SK-N-SH (cell line): Measurements from ENCODE around the gene COMT. TPM values are rescaled to one million over a fixed set of nuclear protein-coding genes. Genes with fewer than 3 reads are reported as not detected.

Experiments
- CTCF ChIA-PET: fragments of 300-600, 350-600 bp; formaldehyde crosslinking; extraction: SDS; loops from one replicate; lab custom pipeline; 2021; lab: Yijun Ruan, JAX
- POLR2A ChIA-PET: fragments of 350-600 bp; sonication (Branson Sonifier 250); formaldehyde crosslinking; extraction: SDS; loops from one replicate; lab custom pipeline; 2020; ENCODE audit warnings: antibody characterized with exemption, inconsistent platforms; lab: Yijun Ruan, JAX
- DNase-seq: peaks from one replicate; pipeline ENCODE4 v3.0.0; 2012
- H2AFZ ChIP-seq: fragments of 200-600 bp; sonication (generic); 2 replicates; pipeline ENCODE4 v1.8.1; 2016; ENCODE audit warnings: antibody characterized with exemption, mild to moderate bottlenecking, low read depth
- H3F3A ChIP-seq: fragments of 200-600 bp; sonication (generic); replicated peaks from 2 replicates; pipeline ENCODE3; 2016; ENCODE audit warnings: antibody characterized with exemption, mild to moderate bottlenecking; ENCODE audit not compliant: insufficient read depth
- H3K27ac ChIP-seq, 2 experiments: fragments of 200-500 bp in 1 of 2; fragments of 200-600 bp in 1 of 2; sonication (Bioruptor generic) in 1 of 2; sonication (generic), shearing (Covaris generic) in 1 of 2; 2 replicates each; pipeline versions ENCODE4 v1.5.1 to v1.6.1; 2014 to 2016; ENCODE audit warnings: low read depth in 2 of 2, inconsistent platforms in 1 of 2, low read length in 1 of 2, mild to moderate bottlenecking in 1 of 2, mixed read lengths in 1 of 2
- H3K27me3 ChIP-seq: fragments of 200-600 bp; sonication (generic), shearing (Covaris generic); 2 replicates; pipeline ENCODE4 v1.6.1; 2016; ENCODE audit warnings: mixed run types; ENCODE audit not compliant: insufficient read depth
- H3K36me3 ChIP-seq, 2 experiments: fragments of 200-500 bp in 1 of 2; fragments of 200-600 bp in 1 of 2; sonication (Bioruptor generic) in 1 of 2; sonication (generic) in 1 of 2; replicated peaks in 1 of 2; 2 replicates each; pipeline versions ENCODE3 to v1.5.1; 2014 to 2016; ENCODE audit warnings: low read length in 1 of 2, mild to moderate bottlenecking in 1 of 2; ENCODE audit not compliant: insufficient read depth in 2 of 2, control insufficient read depth in 1 of 2
- H3K4me1 ChIP-seq, 2 experiments: fragments of 200-500 bp in 1 of 2; fragments of 200-600 bp in 1 of 2; sonication (Bioruptor generic) in 1 of 2; sonication (generic), shearing (Covaris generic) in 1 of 2; 2 replicates each; pipeline versions ENCODE4 v1.5.1 to v1.6.1; 2014 to 2016; ENCODE audit warnings: low read depth in 1 of 2, low read length in 1 of 2, mixed run types in 1 of 2; ENCODE audit not compliant: insufficient read depth in 2 of 2, control insufficient read depth in 1 of 2
- H3K4me2 ChIP-seq: fragments of 200-600 bp; sonication (generic), shearing (Covaris generic); 2 replicates; pipeline ENCODE4 v1.6.1; 2017; ENCODE audit warnings: mixed run types
- H3K4me3 ChIP-seq, 2 experiments: fragments of 200-500 bp in 1 of 2; fragments of 200-600 bp in 1 of 2; sonication (Bioruptor generic) in 1 of 2; sonication (generic), shearing (Covaris generic) in 1 of 2; 2 replicates each; pipeline versions ENCODE4 v1.5.1 to v1.8.1; 2014 to 2016; ENCODE audit warnings: low read depth in 2 of 2, inconsistent platforms in 1 of 2, low read length in 1 of 2, mild to moderate bottlenecking in 1 of 2, mixed read lengths in 1 of 2, moderate library complexity in 1 of 2
- H3K79me2 ChIP-seq: fragments of 200-600 bp; sonication (generic); 2 replicates; pipeline ENCODE4 v1.8.1; 2017; ENCODE audit warnings: mild to moderate bottlenecking; ENCODE audit not compliant: insufficient read depth
- H3K9ac ChIP-seq: fragments of 200-600 bp; sonication (generic); 2 replicates; pipeline ENCODE4 v1.6.1; 2017; ENCODE audit warnings: mixed run types
- H3K9me2 ChIP-seq: fragments of 200-600 bp; sonication (generic); 2 replicates; pipeline ENCODE4 v1.6.1; 2017; ENCODE audit warnings: mixed run types
- H3K9me3 ChIP-seq: fragments of 200-600 bp; sonication (generic); 2 replicates; pipeline ENCODE4 v1.6.1; 2017; ENCODE audit warnings: mixed run types, mild to moderate bottlenecking, moderate library complexity
- H4K20me1 ChIP-seq: fragments of 200-600 bp; sonication (generic); 2 replicates; pipeline ENCODE4 v1.6.1; 2017; ENCODE audit warnings: mild to moderate bottlenecking, mixed run types; ENCODE audit not compliant: insufficient read depth
- GATA2 ChIP-seq: sonication (generic); formaldehyde crosslinking; IDR thresholded peaks from 2 replicates; pipeline ENCODE4 v1.5.0; 2020; ENCODE audit warnings: mild to moderate bottlenecking, missing genetic modification reagents
- JUND ChIP-seq: IDR thresholded peaks from 2 replicates; pipeline ENCODE4 v1.4.0; 2012
- MEF2A ChIP-seq: IDR thresholded peaks from 2 replicates; pipeline ENCODE4 v1.4.0; 2012; ENCODE audit warnings: low read depth, borderline replicate concordance
- MXI1 ChIP-seq: IDR thresholded peaks from 2 replicates; pipeline ENCODE4 v1.6.1; 2012; ENCODE audit warnings: mild to moderate bottlenecking, low read depth, low read length, improper control_type of control experiment
- NFIC ChIP-seq: IDR thresholded peaks from 2 replicates; pipeline ENCODE4 v1.4.0; 2012; ENCODE audit warnings: borderline replicate concordance
- RAD21 ChIP-seq: IDR thresholded peaks from 2 replicates; pipeline ENCODE4 v1.6.1; 2012; ENCODE audit warnings: mild to moderate bottlenecking, low read length
- RFX5 ChIP-seq: IDR thresholded peaks from 2 replicates; pipeline ENCODE4 v1.6.1; 2012; ENCODE audit warnings: mild to moderate bottlenecking, improper control_type of control experiment, low read length
- SIN3A ChIP-seq: IDR thresholded peaks from 2 replicates; pipeline ENCODE4 v1.6.1; 2012; ENCODE audit warnings: low read depth, mild to moderate bottlenecking, low read length, moderate library complexity, borderline replicate concordance
- SMC3 ChIP-seq: IDR thresholded peaks from 2 replicates; pipeline ENCODE4 v1.6.1; 2012; ENCODE audit warnings: low read depth, low read length, improper control_type of control experiment
- TCF12 ChIP-seq: IDR thresholded peaks from 2 replicates; pipeline ENCODE4 v1.4.0; 2012
- YY1 ChIP-seq: IDR thresholded peaks from 2 replicates; pipeline ENCODE4 v1.4.0; 2012; ENCODE audit warnings: low read depth, mild to moderate bottlenecking
- WGBS: methylation state at CpG from one replicate; pipeline ENCODE4 v1.1.6; 2017; ENCODE audit warnings: low lambda C conversion rate; 5-methylcytosine and 5-hydroxymethylcytosine counted together
- polyA plus RNA-seq, 3 experiments: library from polyadenylated mRNA; depleted of rRNA; stranded (reverse); fragments of >200 nt; gene quantifications; 2 replicates each; pipeline ENCODE4 v1.2.3, GENCODE V29; 2012
- TF ChIP-seq, protein P1 (sequence below): IDR thresholded peaks from 2 replicates; pipeline ENCODE4 v1.4.0; 2012; ENCODE audit warnings: low read depth
- TF ChIP-seq, protein P2 (sequence below): fragments of 150-350 bp; IDR thresholded peaks from 2 replicates; pipeline ENCODE4 v1.6.1; 2016; ENCODE audit warnings: mild to moderate bottlenecking, low read depth, low read length
- TF ChIP-seq, protein P3 (sequence below): IDR thresholded peaks from 2 replicates; pipeline ENCODE4; 2012
- TF ChIP-seq, protein P4 (sequence below): fragments of 150-350 bp; IDR thresholded peaks from 2 replicates; pipeline ENCODE4 v1.6.1; 2017; ENCODE audit warnings: antibody characterized with exemption, low read length, low read depth, borderline replicate concordance
- TF ChIP-seq, protein P5 (sequence below): fragments of 200-600 bp; sonication (generic); IDR thresholded peaks from 2 replicates; pipeline ENCODE4 v1.6.1; 2017; ENCODE audit warnings: antibody characterized with exemption, mild to moderate bottlenecking, moderate library complexity

The COMT gene
- polyA plus RNA-seq, 1 of the 3 experiments (the other 2 are of a cell fraction) = 343 TPM

DNA sequence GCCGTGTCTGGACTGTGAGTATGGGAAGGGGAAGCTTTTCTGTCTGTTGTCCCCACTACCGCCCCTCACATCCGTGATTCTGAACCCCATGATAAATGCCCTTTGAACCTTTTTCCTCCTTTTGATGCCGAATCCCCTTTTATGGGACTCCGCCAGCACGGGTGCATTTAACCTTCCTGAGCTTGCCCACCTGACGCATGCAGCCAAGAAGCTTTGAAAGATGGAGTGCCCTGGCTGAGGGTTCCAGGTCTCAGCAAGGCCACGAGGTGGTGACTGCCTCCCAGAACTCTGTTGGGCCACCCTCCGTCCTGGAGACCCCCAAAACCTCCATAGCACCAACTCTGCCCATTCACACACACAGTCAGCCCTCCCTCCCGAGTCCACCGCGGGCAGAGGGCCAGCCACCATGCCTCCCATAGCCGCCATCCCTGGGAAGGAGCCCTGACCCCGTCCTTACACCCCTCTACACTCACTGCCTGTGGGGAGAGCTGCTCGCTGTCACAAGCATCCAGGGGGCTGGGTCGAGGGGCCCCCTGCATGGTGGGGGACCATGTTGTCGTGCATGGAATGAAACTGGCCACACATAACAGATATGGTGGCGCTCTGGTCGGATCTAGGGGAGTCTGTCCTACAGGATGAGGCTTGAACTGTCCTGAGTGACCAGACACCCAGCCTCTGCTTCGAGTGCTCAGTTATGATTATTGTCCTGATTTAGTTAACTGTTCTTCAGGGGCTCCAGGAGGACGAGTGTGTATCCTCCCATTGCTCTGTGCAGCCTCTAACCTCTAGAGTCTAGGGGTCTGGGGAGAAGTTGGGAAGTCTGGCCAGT, 822 bp upstream of the COMT start:
- CTCF ChIA-PET = interaction anchor here (0.7 to 3.5 kb wide), 7 partner anchors 10 to 210 kb away, joined by 3 to 15 read pairs (median 3); no protein-coding TSS in a partner anchor

More for the DNA sequence above, 822 bp upstream of the COMT start:
- 61% methylated on average over 19 of the region's 21 CpGs for WGBS
- no peaks in the 10 kb centered on the region for H3K27me3 ChIP-seq
- H2AFZ ChIP-seq = peak overlapping the region; percentile 73
- H3K36me3 ChIP-seq = peaks cover 0 to 7% of the 10 kb centered on the region in 2 experiments
- peak overlapping the region; percentile 91 to 96 for H3K27ac ChIP-seq
- peaks cover 69% of the 10 kb centered on the region for H3K79me2 ChIP-seq
- H3K4me3 ChIP-seq = peak overlapping the region; percentile 73 to 75
- no peaks in the 10 kb centered on the region for H4K20me1 ChIP-seq
- TF ChIP-seq YY1 = no peak
- TF ChIP-seq RFX5 = no peak
- TF ChIP-seq, protein P1, sequence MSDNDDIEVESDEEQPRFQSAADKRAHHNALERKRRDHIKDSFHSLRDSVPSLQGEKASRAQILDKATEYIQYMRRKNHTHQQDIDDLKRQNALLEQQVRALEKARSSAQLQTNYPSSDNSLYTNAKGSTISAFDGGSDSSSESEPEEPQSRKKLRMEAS = no peak
- TF ChIP-seq, protein P2, sequence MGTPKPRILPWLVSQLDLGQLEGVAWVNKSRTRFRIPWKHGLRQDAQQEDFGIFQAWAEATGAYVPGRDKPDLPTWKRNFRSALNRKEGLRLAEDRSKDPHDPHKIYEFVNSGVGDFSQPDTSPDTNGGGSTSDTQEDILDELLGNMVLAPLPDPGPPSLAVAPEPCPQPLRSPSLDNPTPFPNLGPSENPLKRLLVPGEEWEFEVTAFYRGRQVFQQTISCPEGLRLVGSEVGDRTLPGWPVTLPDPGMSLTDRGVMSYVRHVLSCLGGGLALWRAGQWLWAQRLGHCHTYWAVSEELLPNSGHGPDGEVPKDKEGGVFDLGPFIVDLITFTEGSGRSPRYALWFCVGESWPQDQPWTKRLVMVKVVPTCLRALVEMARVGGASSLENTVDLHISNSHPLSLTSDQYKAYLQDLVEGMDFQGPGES = no peak
- no peak for TF ChIP-seq GATA2 (CRISPR knock-in tag)
- TF ChIP-seq, protein P3, sequence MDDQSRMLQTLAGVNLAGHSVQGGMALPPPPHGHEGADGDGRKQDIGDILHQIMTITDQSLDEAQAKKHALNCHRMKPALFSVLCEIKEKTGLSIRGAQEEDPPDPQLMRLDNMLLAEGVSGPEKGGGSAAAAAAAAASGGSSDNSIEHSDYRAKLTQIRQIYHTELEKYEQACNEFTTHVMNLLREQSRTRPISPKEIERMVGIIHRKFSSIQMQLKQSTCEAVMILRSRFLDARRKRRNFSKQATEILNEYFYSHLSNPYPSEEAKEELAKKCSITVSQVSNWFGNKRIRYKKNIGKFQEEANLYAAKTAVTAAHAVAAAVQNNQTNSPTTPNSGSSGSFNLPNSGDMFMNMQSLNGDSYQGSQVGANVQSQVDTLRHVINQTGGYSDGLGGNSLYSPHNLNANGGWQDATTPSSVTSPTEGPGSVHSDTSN = no peak
- TF ChIP-seq JUND = no peak
- TF ChIP-seq, protein P4, sequence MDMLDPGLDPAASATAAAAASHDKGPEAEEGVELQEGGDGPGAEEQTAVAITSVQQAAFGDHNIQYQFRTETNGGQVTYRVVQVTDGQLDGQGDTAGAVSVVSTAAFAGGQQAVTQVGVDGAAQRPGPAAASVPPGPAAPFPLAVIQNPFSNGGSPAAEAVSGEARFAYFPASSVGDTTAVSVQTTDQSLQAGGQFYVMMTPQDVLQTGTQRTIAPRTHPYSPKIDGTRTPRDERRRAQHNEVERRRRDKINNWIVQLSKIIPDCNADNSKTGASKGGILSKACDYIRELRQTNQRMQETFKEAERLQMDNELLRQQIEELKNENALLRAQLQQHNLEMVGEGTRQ = no peak
- TF ChIP-seq TCF12 = no peak
- TF ChIP-seq MEF2A = no peak
- TF ChIP-seq SIN3A = no peak
- TF ChIP-seq RAD21 = no peak
- no peak for TF ChIP-seq MXI1
- TF ChIP-seq SMC3 = no peak
- no peak for TF ChIP-seq NFIC
- TF ChIP-seq, protein P5, sequence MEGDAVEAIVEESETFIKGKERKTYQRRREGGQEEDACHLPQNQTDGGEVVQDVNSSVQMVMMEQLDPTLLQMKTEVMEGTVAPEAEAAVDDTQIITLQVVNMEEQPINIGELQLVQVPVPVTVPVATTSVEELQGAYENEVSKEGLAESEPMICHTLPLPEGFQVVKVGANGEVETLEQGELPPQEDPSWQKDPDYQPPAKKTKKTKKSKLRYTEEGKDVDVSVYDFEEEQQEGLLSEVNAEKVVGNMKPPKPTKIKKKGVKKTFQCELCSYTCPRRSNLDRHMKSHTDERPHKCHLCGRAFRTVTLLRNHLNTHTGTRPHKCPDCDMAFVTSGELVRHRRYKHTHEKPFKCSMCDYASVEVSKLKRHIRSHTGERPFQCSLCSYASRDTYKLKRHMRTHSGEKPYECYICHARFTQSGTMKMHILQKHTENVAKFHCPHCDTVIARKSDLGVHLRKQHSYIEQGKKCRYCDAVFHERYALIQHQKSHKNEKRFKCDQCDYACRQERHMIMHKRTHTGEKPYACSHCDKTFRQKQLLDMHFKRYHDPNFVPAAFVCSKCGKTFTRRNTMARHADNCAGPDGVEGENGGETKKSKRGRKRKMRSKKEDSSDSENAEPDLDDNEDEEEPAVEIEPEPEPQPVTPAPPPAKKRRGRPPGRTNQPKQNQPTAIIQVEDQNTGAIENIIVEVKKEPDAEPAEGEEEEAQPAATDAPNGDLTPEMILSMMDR = no peak
- H3K9ac ChIP-seq = peak overlapping the region; percentile 97
- POLR2A ChIA-PET = no interaction called here
- H3K4me2 ChIP-seq = peak overlapping the region; percentile 98
- peak; percentile 57 for DNase-seq
- peaks cover 25% of the 10 kb centered on the region for H3F3A ChIP-seq
- H3K9me2 ChIP-seq = no peaks in the 10 kb centered on the region
- peaks cover 14 to 23% of the 10 kb centered on the region in 2 experiments; a peak in 3 of 4 replicates for H3K4me1 ChIP-seq
- H3K9me3 ChIP-seq = no peaks in the 10 kb centered on the region
